ENCODE data around the gene LRTM1.

DNA sequence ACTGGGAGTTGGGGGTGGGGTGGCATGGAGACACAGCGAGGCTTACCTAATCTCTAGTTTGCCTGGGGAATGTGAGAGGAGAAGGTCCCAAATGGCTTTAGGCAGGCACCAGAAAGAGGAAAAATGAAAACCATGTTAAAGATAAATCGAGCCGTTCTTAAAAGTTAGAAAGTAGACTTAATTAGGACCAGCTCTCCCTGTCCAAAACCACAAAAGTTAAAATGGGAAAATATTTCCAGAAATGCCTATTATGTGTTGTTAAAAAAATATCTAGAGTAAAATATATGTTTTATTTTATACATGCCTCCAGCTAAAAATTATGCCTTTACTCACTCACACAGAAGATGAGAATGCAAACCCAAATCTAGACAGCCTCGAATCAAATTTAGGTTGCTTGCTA, 50.1 kb downstream of the LRTM1 start:
- TF ChIP-seq POLR2A (IDR thresholded peaks at IDR 0.05; ENCODE audit: low read depth, low read length) (no peak), CTCF (IDR thresholded peaks at IDR 0.05; ENCODE audit: extremely low read depth in 1 of 2, insufficient read depth in 1 of 2, low read depth in 1 of 2, low read length in 2 of 2) (no peak)
